Skeletal muscle satellite cell (primary cell): ENCODE results near the gene LCA5L. TPM values are rescaled to one million over a fixed set of nuclear protein-coding genes. Genes with fewer than 3 reads are reported as not detected.
A peak's percentile ranks its signal among the peaks of the same experiment; 100 is the strongest.

Experiments
- H3K27me3 ChIP-seq: 2 replicates; pipeline ENCODE4 v1.7.0; 2013; ENCODE audit warnings: low read length; ENCODE audit not compliant: control insufficient read depth, insufficient read depth
- H3K36me3 ChIP-seq: 2 replicates; pipeline ENCODE4 v1.7.0; 2013; ENCODE audit warnings: mild to moderate bottlenecking, control low read depth, low read length; ENCODE audit not compliant: insufficient read depth
- H3K4me1 ChIP-seq: 2 replicates; pipeline ENCODE4 v1.7.0; 2013; ENCODE audit warnings: low read length; ENCODE audit not compliant: control insufficient read depth, insufficient read depth
- H3K4me2 ChIP-seq: 2 replicates; pipeline ENCODE4 v1.7.0; 2013; ENCODE audit warnings: mild to moderate bottlenecking, low read length
- H3K4me3 ChIP-seq: 2 replicates; pipeline ENCODE4 v1.7.0; 2013; ENCODE audit warnings: low read length
- H3K9ac ChIP-seq: 2 replicates; pipeline ENCODE4 v1.7.0; 2013; ENCODE audit warnings: mild to moderate bottlenecking, low read depth, low read length, moderate library complexity
- H3K9me3 ChIP-seq: replicated peaks from 2 replicates; pipeline ENCODE4 v1.7.0; 2013; ENCODE audit warnings: mild to moderate bottlenecking, control low read depth, low read length
- total RNA-seq: library from RNA; depleted of rRNA; stranded (reverse); fragments of >200 nt; gene quantifications from 2 replicates; pipeline ENCODE4 v1.2.3, GENCODE V29; 2012; rRNA removed

The LCA5L gene
- 0.44 and 1.3 TPM in 2 replicates for total RNA-seq

GRCh38 chr21:39445321-39446269 lies at the start of gene LCA5L:
TSS of gene LCA5L (minus strand) at chr21:39445778. CDS start at chr21:39428493, 17,285 bp downstream.
- H3K4me3 ChIP-seq: peak within 1 kb of the TSS; percentile 95
- no peaks in the 10 kb centered on the region for H3K9me3 ChIP-seq
- H3K4me2 ChIP-seq: peak within 1 kb of the TSS; percentile 96
- H3K27me3 ChIP-seq: no peaks in the 10 kb centered on the region
- H3K4me1 ChIP-seq: peaks cover 23% of the 10 kb centered on the region
- H3K36me3 ChIP-seq: no peaks in the 10 kb centered on the region
- peak within 1 kb of the TSS; percentile 91 for H3K9ac ChIP-seq

GRCh38 chr21:39489380-39489924 lies 43.9 kb upstream of the LCA5L start:
- Histone ChIP-seq H3K27me3 (no peaks in the 10 kb centered on the region), H3K9ac (no peak overlapping the region), H3K36me3 (no peaks in the 10 kb centered on the region), H3K4me2 (no peak overlapping the region), H3K9me3 (no peaks in the 10 kb centered on the region), H3K4me3 (no peak overlapping the region), H3K4me1 (no peaks in the 10 kb centered on the region)

- Histone ChIP-seq H3K4me1 (no peaks in the 10 kb centered on the region), H3K9me3 (no peaks in the 10 kb centered on the region), H3K27me3 (no peaks in the 10 kb centered on the region), H3K4me2 (no peak overlapping the region), H3K4me3 (no peak overlapping the region), H3K9ac (no peak overlapping the region), H3K36me3 (no peaks in the 10 kb centered on the region)
Observed at GRCh38 chr21:39484711-39485276, 39.2 kb upstream of the LCA5L start.

- no peak overlapping the region for H3K4me2 ChIP-seq
- no peaks in the 10 kb centered on the region for H3K4me1 ChIP-seq
- H3K9ac ChIP-seq: no peak overlapping the region
- H3K9me3 ChIP-seq: no peaks in the 10 kb centered on the region
- H3K4me3 ChIP-seq: no peak overlapping the region
- no peaks in the 10 kb centered on the region for H3K36me3 ChIP-seq
- no peaks in the 10 kb centered on the region for H3K27me3 ChIP-seq
Observed at GRCh38 chr21:39483917-39484316, 38.3 kb upstream of the LCA5L start.

GRCh38 chr21:39481886-39482285 lies 36.3 kb upstream of the LCA5L start:
- H3K4me3 ChIP-seq: no peak overlapping the region
- H3K9me3 ChIP-seq: no peaks in the 10 kb centered on the region
- no peaks in the 10 kb centered on the region for H3K4me1 ChIP-seq
- H3K9ac ChIP-seq: no peak overlapping the region
- H3K27me3 ChIP-seq: no peaks in the 10 kb centered on the region
- H3K36me3 ChIP-seq: no peaks in the 10 kb centered on the region
- H3K4me2 ChIP-seq: no peak overlapping the region

- Histone ChIP-seq H3K4me1 (no peaks in the 10 kb centered on the region), H3K9me3 (no peaks in the 10 kb centered on the region), H3K36me3 (no peaks in the 10 kb centered on the region), H3K9ac (no peak overlapping the region), H3K4me3 (no peak overlapping the region), H3K4me2 (no peak overlapping the region), H3K27me3 (no peaks in the 10 kb centered on the region)
Observed at GRCh38 chr21:39480271-39480670, 34.7 kb upstream of the LCA5L start.

- Histone ChIP-seq H3K9me3 (no peaks in the 10 kb centered on the region), H3K4me3 (no peak overlapping the region), H3K36me3 (no peaks in the 10 kb centered on the region), H3K9ac (no peak overlapping the region), H3K4me2 (no peak overlapping the region), H3K27me3 (no peaks in the 10 kb centered on the region), H3K4me1 (no peaks in the 10 kb centered on the region)
Observed at GRCh38 chr21:39479814-39480182, 34.2 kb upstream of the LCA5L start.

- no peak overlapping the region for H3K4me2 ChIP-seq
- no peaks in the 10 kb centered on the region for H3K36me3 ChIP-seq
- no peaks in the 10 kb centered on the region for H3K4me1 ChIP-seq
- no peaks in the 10 kb centered on the region for H3K27me3 ChIP-seq
- no peaks in the 10 kb centered on the region for H3K9me3 ChIP-seq
- H3K4me3 ChIP-seq: no peak overlapping the region
- H3K9ac ChIP-seq: no peak overlapping the region
Observed at GRCh38 chr21:39479164-39479813, 33.7 kb upstream of the LCA5L start.

GRCh38 chr21:39474611-39475010 lies 29.0 kb upstream of the LCA5L start:
- H3K36me3 ChIP-seq: no peaks in the 10 kb centered on the region
- H3K27me3 ChIP-seq: no peaks in the 10 kb centered on the region
- no peak overlapping the region for H3K4me3 ChIP-seq
- H3K4me2 ChIP-seq: no peak overlapping the region
- H3K9me3 ChIP-seq: no peaks in the 10 kb centered on the region
- H3K4me1 ChIP-seq: no peaks in the 10 kb centered on the region
- H3K9ac ChIP-seq: no peak overlapping the region

GRCh38 chr21:39472786-39473185 lies 27.2 kb upstream of the LCA5L start:
- Histone ChIP-seq H3K9ac (no peak overlapping the region), H3K27me3 (no peaks in the 10 kb centered on the region), H3K4me1 (no peaks in the 10 kb centered on the region), H3K4me2 (no peak overlapping the region), H3K9me3 (no peaks in the 10 kb centered on the region), H3K36me3 (no peaks in the 10 kb centered on the region), H3K4me3 (no peak overlapping the region)

- no peak overlapping the region for H3K4me3 ChIP-seq
- H3K9ac ChIP-seq: no peak overlapping the region
- H3K27me3 ChIP-seq: no peaks in the 10 kb centered on the region
- no peaks in the 10 kb centered on the region for H3K36me3 ChIP-seq
- H3K4me2 ChIP-seq: no peak overlapping the region
- no peaks in the 10 kb centered on the region for H3K4me1 ChIP-seq
- no peaks in the 10 kb centered on the region for H3K9me3 ChIP-seq
Observed at GRCh38 chr21:39471598-39471997, 26.0 kb upstream of the LCA5L start.
